BE2C (cell line): ENCODE measurements around the gene RBM19. TPM values are rescaled to one million over a fixed set of nuclear protein-coding genes. Genes with fewer than 3 reads are reported as not detected.

ENCODE experiments used
- DNase-seq: peaks from one replicate; pipeline ENCODE4 v3.0.0-alpha.2; 2020
- H3K27me3 ChIP-seq: fragments of 250-450 bp; sonication (Bioruptor Pico); 2 replicates; pipeline ENCODE4 v1.5.1; 2020; ENCODE audit warnings: mild to moderate bottlenecking
- H3K36me3 ChIP-seq: fragments of 250-450 bp; sonication (Bioruptor Pico); 2 replicates; pipeline ENCODE4 v1.5.1; 2020; ENCODE audit warnings: mild to moderate bottlenecking
- H3K4me1 ChIP-seq: fragments of 250-450 bp; sonication (Bioruptor Pico); 2 replicates; pipeline ENCODE4 v1.5.1; 2020
- H3K4me3 ChIP-seq: 2 replicates; pipeline ENCODE4 v1.5.1; 2011; ENCODE audit warnings: low read depth, low read length
- H3K9me3 ChIP-seq: fragments of 250-450 bp; sonication (Bioruptor Pico); 2 replicates; pipeline ENCODE4 v1.5.1; 2020
- polyA plus RNA-seq: library from polyadenylated mRNA; unstranded; fragments of >200 nt; gene quantifications from one replicate; pipeline ENCODE4 v1.2.1, GENCODE V29; 2012; ENCODE audit warnings: low read depth, missing spikeins; ENCODE audit not compliant: insufficient read length, insufficient read depth
- TF ChIP-seq, protein P1 (sequence below): IDR thresholded peaks from 2 replicates; pipeline ENCODE4 v1.5.1; 2012; ENCODE audit warnings: mild to moderate bottlenecking, low read depth, low read length

Gene RBM19, protein sequence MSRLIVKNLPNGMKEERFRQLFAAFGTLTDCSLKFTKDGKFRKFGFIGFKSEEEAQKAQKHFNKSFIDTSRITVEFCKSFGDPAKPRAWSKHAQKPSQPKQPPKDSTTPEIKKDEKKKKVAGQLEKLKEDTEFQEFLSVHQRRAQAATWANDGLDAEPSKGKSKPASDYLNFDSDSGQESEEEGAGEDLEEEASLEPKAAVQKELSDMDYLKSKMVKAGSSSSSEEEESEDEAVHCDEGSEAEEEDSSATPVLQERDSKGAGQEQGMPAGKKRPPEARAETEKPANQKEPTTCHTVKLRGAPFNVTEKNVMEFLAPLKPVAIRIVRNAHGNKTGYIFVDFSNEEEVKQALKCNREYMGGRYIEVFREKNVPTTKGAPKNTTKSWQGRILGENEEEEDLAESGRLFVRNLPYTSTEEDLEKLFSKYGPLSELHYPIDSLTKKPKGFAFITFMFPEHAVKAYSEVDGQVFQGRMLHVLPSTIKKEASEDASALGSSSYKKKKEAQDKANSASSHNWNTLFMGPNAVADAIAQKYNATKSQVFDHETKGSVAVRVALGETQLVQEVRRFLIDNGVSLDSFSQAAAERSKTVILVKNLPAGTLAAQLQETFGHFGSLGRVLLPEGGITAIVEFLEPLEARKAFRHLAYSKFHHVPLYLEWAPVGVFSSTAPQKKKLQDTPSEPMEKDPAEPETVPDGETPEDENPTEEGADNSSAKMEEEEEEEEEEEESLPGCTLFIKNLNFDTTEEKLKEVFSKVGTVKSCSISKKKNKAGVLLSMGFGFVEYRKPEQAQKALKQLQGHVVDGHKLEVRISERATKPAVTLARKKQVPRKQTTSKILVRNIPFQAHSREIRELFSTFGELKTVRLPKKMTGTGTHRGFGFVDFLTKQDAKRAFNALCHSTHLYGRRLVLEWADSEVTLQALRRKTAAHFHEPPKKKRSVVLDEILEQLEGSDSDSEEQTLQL
- polyA plus RNA-seq: 31.0 TPM

DNA sequence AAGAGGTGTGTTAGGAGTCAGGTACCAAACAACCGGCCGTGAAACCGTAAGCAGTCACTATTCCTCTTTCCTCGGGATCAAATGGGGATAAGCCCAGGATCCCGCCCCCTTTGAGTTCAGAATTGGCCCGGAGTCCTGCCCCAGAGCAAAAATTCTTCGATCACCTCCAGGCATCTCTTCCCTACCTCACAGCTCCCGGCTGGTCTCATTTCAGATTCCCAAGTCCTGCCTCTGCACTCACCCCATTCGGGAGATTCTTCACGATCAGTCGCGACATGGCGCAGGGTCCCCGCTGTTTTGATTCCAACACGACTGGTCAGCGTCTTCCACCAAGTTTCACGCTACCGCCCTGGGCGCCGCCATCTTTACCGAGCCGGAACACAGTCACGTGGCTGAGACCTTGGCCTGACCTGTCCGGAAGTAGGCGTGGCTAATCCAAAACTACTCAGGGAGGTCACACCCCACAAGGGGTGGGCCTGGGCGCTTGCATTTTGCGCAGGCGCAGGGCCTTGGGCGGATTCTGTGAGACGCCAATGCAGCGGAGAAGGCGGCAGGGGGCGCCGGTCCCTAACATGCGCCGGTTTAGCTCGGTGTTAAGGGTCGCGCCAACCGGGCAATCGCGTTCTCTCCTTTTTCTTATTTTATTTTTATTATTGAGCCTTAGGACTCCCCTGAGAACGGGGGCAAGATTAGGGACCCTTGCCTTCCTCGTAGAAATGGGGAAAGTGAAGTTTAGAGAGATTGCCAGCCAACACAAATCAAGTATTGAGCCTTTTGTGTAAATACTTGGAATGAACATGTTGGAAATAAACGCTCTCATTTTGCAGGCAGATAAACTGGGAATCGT, at the start of gene RBM19:
Gene RBM19, minus strand, starts transcription at position 375 of the 847 bp plus-strand sequence. Its CDS starts 98 bp downstream, at position 277.
- H3K36me3 ChIP-seq: peaks cover 17% of the 10 kb centered on the region
- H3K4me3 ChIP-seq: peak within 1 kb of the TSS; percentile 97
- TF ChIP-seq, protein P1, sequence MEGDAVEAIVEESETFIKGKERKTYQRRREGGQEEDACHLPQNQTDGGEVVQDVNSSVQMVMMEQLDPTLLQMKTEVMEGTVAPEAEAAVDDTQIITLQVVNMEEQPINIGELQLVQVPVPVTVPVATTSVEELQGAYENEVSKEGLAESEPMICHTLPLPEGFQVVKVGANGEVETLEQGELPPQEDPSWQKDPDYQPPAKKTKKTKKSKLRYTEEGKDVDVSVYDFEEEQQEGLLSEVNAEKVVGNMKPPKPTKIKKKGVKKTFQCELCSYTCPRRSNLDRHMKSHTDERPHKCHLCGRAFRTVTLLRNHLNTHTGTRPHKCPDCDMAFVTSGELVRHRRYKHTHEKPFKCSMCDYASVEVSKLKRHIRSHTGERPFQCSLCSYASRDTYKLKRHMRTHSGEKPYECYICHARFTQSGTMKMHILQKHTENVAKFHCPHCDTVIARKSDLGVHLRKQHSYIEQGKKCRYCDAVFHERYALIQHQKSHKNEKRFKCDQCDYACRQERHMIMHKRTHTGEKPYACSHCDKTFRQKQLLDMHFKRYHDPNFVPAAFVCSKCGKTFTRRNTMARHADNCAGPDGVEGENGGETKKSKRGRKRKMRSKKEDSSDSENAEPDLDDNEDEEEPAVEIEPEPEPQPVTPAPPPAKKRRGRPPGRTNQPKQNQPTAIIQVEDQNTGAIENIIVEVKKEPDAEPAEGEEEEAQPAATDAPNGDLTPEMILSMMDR: peak; percentile 79
- peaks cover 13% of the 10 kb centered on the region for H3K27me3 ChIP-seq
- H3K4me1 ChIP-seq: no peaks in the 10 kb centered on the region
- DNase-seq: peak; percentile 98
- H3K9me3 ChIP-seq: no peaks in the 10 kb centered on the region

DNA sequence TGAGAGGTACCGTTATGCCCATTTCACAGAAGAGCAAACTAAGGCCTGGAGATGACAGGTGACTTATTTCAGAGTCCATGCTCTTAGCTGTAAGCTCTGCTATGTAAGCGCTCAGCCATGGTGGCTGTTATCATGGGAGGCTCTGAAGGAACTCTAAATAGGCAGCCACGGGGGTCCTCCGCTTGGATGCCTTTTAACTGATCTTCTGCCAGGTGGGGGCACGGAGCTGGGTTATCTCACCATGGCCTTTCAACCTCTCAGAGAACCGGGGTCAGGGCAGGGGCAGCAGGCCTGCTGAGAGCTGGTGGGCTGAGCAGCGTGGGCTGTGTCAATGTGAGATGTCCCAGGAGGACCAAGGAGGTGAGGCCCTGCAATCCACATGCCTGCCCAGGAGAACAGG, 49.7 kb upstream of the RBM19 start:
- H3K4me1 ChIP-seq: no peaks in the 10 kb centered on the region
- no peak for DNase-seq
- TF ChIP-seq, protein P1: no peak
- H3K4me3 ChIP-seq: no peak overlapping the region
- H3K9me3 ChIP-seq: no peaks in the 10 kb centered on the region
- H3K36me3 ChIP-seq: no peaks in the 10 kb centered on the region
- peaks cover 7% of the 10 kb centered on the region; the same call in 1 of the 2 replicates for H3K27me3 ChIP-seq

DNA sequence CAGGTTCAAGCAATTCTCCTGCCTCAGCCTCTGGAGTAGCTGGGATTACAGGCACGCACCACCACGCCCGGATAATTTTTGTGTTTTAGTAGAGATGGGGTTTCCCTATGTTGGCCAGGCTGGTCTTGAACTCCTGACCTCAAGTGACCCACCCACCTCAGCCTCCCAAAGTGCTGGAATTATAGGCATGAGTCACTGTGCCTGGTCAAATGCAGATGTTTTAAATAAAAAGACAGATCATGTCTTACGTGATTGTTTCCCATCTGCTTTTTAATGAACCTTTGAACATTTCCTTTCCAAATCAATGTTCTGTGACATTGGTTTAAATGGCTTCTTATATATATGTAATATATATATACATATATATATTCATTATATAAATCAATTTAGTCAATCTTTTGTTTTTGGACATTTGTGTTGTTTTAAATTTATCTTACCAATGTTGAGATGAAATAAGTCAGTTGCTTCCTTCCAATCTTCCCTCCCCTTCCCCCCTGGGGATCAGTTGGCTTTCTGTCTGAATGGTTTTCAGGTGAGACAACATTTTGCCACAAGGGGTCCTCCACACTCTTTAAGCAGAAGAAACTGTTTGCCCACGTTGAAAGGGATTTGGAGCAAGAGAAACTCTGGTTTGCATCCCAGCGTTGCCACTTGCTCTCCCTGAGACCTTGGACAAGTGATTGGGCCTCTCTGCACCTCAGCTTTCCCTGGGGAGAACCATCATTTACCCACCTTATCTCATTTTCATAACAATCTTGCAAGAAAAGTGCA, 47.6 kb upstream of the RBM19 start:
- DNase-seq: peak; percentile 23
- no peaks in the 10 kb centered on the region for H3K9me3 ChIP-seq
- no peak overlapping the region for H3K4me3 ChIP-seq
- TF ChIP-seq, protein P1: peak; percentile 48
- H3K36me3 ChIP-seq: no peaks in the 10 kb centered on the region
- no peaks in the 10 kb centered on the region for H3K4me1 ChIP-seq
- peaks cover 9% of the 10 kb centered on the region; the same call in 1 of the 2 replicates for H3K27me3 ChIP-seq

DNA sequence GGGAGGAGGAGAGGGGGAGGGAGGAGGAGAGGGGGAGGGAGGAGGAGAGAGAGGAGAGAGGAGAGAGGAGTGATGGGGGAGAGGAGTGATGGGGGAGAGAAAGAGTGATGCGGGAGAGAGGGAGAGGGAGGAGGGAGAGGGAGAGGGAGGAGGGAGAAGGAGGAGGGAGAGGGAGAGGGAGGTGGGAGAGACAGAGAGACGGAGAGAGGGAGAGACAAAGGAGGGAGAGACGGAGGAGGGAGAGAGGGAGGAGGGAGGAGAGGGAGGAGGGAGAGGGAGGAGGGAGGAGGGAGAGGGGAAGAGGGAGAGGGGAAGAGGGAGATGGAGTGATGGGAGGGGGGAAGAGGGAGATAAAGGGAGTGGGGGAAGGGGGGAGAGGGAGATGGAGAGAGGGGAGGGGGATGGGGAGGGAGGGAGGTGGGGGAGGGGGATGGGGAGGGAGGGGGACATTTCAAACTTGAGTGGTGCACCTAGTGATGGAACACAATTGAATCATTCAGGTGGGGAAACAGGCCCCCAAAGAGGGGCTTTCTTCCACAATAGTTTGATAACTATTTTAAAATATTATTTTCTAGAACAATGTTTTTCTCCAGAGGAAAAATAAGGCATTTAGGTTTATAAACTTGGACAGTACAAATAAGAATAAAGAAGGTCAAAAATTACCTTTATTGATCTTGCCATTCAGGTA, 46.8 kb upstream of the RBM19 start:
- Histone ChIP-seq H3K4me1 (no peaks in the 10 kb centered on the region), H3K36me3 (no peaks in the 10 kb centered on the region), H3K4me3 (no peak overlapping the region), H3K27me3 (peaks cover 9% of the 10 kb centered on the region; the same call in 1 of the 2 replicates), H3K9me3 (no peaks in the 10 kb centered on the region)
- TF ChIP-seq, protein P1: no peak
- no peak for DNase-seq

DNA sequence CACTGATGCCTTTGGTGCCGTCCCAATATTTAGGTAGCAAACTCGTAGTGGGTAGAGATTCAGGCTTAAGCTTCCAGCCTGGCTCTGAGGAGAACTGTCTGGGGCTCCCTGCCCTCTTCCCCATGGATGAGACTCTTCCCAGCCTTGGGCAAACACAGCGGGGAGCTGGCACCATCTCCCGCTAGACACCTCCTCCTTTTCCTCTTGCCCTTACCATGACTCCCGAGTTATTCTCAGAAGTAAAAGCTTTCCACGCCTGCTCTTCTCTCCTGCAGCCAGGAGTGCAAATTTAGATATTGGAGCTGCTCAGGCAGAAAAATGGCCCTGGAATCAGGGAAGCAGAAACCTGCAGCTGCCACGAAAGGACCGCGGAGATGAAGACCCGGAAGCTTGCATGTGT, 45.6 kb upstream of the RBM19 start:
- H3K4me3 ChIP-seq: no peak overlapping the region
- TF ChIP-seq, protein P1: no peak

More for the DNA sequence above, 45.6 kb upstream of the RBM19 start:
- no peaks in the 10 kb centered on the region for H3K36me3 ChIP-seq
- H3K27me3 ChIP-seq: peaks cover 9% of the 10 kb centered on the region; the same call in 1 of the 2 replicates
- H3K9me3 ChIP-seq: no peaks in the 10 kb centered on the region
- no peaks in the 10 kb centered on the region for H3K4me1 ChIP-seq
- DNase-seq: no peak
